Progenitor cell of endocrine pancreas (in vitro differentiated cells): ENCODE measurements around the gene SSBP2. TPM values are rescaled to one million over a fixed set of nuclear protein-coding genes. Genes with fewer than 3 reads are reported as not detected.

Experiments used
- DNase-seq: peaks from one replicate; pipeline ENCODE4 v3.0.0; 2021; ENCODE audit warnings: low spot score; ENCODE audit not compliant: unreplicated experiment
- H3K27ac Mint-ChIP-seq: 2 replicates; pipeline ENCODE4 v1.8.0; 2021; ENCODE audit warnings: mild to moderate bottlenecking, moderate library complexity, mixed read lengths
- H3K27me3 Mint-ChIP-seq: 2 replicates; pipeline ENCODE4 v1.8.0; 2021; ENCODE audit warnings: mixed read lengths
- H3K36me3 Mint-ChIP-seq: 2 replicates; pipeline ENCODE4 v1.8.0; 2022; ENCODE audit warnings: mixed read lengths; ENCODE audit not compliant: insufficient read depth
- H3K4me1 Mint-ChIP-seq: 2 replicates; pipeline ENCODE4 v1.8.0; 2021; ENCODE audit warnings: low read depth, mixed read lengths
- H3K4me3 Mint-ChIP-seq: 2 replicates; pipeline ENCODE4 v1.8.0; 2021; ENCODE audit warnings: low read depth, mild to moderate bottlenecking, moderate library complexity, mixed read lengths
- H3K9me3 Mint-ChIP-seq: 2 replicates; pipeline ENCODE4 v1.8.0; 2021; ENCODE audit warnings: low read depth, mixed read lengths
- CTCF ChIP-seq: fragments of 200-600 bp; sonication (generic); IDR thresholded peaks from one replicate; pipeline ENCODE4 v1.5.0; 2021; ENCODE audit warnings: antibody characterized with exemption, mild to moderate bottlenecking; ENCODE audit not compliant: unreplicated experiment
- total RNA-seq: library from RNA; stranded (reverse); gene quantifications from 2 replicates; pipeline ENCODE4 v1.2.1, GENCODE V29; 2021

The SSBP2 gene
- total RNA-seq, 1 donor from 2014 or later, result 66.6 TPM

- peaks cover 23% of the 10 kb centered on the region for H3K4me1 Mint-ChIP-seq
- H3K27me3 Mint-ChIP-seq, result no peaks in the 10 kb centered on the region
- no peak overlapping the region for H3K4me3 Mint-ChIP-seq
- peaks cover 30% of the 10 kb centered on the region for H3K36me3 Mint-ChIP-seq
- H3K9me3 Mint-ChIP-seq, result peaks cover 23% of the 10 kb centered on the region
- no peak overlapping the region for H3K27ac Mint-ChIP-seq
- DNase-seq, result no peak
- no peak for TF ChIP-seq CTCF
Observed at GRCh38 chr5:81537905-81538547, 212.9 kb downstream of the SSBP2 start.

GRCh38 chr5:81534441-81534840 lies 216.5 kb downstream of the SSBP2 start:
- H3K9me3 Mint-ChIP-seq, result peaks cover 7% of the 10 kb centered on the region
- H3K27me3 Mint-ChIP-seq, result no peaks in the 10 kb centered on the region
- TF ChIP-seq CTCF, result no peak
- H3K27ac Mint-ChIP-seq, result peak overlapping the region; percentile 69
- peaks cover 11% of the 10 kb centered on the region for H3K36me3 Mint-ChIP-seq
- peaks cover 21% of the 10 kb centered on the region for H3K4me1 Mint-ChIP-seq
- H3K4me3 Mint-ChIP-seq, result peak overlapping the region; percentile 30
- DNase-seq, result no peak

- peak overlapping the region; percentile 30 for H3K4me3 Mint-ChIP-seq
- H3K9me3 Mint-ChIP-seq, result peaks cover 2% of the 10 kb centered on the region
- H3K27me3 Mint-ChIP-seq, result no peaks in the 10 kb centered on the region
- peaks cover 21% of the 10 kb centered on the region for H3K4me1 Mint-ChIP-seq
- no peak for DNase-seq
- peak overlapping the region; percentile 69 for H3K27ac Mint-ChIP-seq
- H3K36me3 Mint-ChIP-seq, result peaks cover 5% of the 10 kb centered on the region
- no peak for TF ChIP-seq CTCF
Observed at GRCh38 chr5:81533629-81534405, 217.1 kb downstream of the SSBP2 start.

GRCh38 chr5:81530919-81531318 lies 220.0 kb downstream of the SSBP2 start:
- TF ChIP-seq CTCF, result no peak
- Mint-ChIP-seq H3K27ac (no peak overlapping the region), H3K27me3 (no peaks in the 10 kb centered on the region), H3K4me3 (no peak overlapping the region), H3K36me3 (peaks cover 3% of the 10 kb centered on the region), H3K4me1 (peaks cover 21% of the 10 kb centered on the region), H3K9me3 (no peaks in the 10 kb centered on the region)
- DNase-seq, result no peak

GRCh38 chr5:81525690-81526089 lies 225.2 kb downstream of the SSBP2 start:
- Mint-ChIP-seq H3K27me3 (no peaks in the 10 kb centered on the region), H3K27ac (no peak overlapping the region), H3K4me3 (no peak overlapping the region)

More at GRCh38 chr5:81525690-81526089, 225.2 kb downstream of the SSBP2 start:
- peaks cover 2% of the 10 kb centered on the region for H3K4me1 Mint-ChIP-seq
- H3K36me3 Mint-ChIP-seq, result peaks cover 2% of the 10 kb centered on the region
- DNase-seq, result no peak
- no peak for TF ChIP-seq CTCF
- no peaks in the 10 kb centered on the region for H3K9me3 Mint-ChIP-seq
